GM12865 (cell line): Measurements from ENCODE around the gene PAPPA2.

Experiments
- DNase-seq: peaks from one replicate; pipeline ENCODE4 v3.0.0; 2010; ENCODE audit warnings: low read depth
- H3K4me3 ChIP-seq: 2 replicates; pipeline ENCODE4 v1.5.1; 2011; ENCODE audit warnings: mild to moderate bottlenecking, low read depth, low read length, control low read depth
- TF ChIP-seq, protein P1 (sequence below): IDR thresholded peaks from 2 replicates; pipeline ENCODE4 v1.5.1; 2011; ENCODE audit warnings: low read length, control low read depth, low read depth, inconsistent platforms; ENCODE audit not compliant: insufficient read depth; ENCODE audit errors: missing control alignments

The PAPPA2 gene

DNA sequence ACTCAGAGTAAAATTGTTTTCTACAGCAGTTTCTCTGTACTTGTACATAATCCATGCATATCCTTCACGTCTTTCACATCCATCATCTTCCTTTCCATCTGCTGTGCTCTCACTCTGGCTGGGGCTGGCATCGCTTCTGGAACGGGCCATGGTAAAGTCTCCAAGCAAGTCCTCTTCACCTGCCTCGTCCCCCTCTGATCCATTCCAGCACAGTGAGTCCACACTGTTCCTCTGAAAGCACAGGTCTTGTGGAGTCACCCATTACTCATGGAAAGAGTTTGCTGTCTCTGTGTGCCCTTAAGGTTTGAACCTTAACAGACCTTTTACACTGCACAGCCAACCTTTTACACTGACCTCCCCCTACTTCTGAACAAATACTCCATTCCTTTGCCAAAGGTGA lies 387.9 kb downstream of the PAPPA2 start:
- DNase-seq = no peak
- TF ChIP-seq, protein P1, sequence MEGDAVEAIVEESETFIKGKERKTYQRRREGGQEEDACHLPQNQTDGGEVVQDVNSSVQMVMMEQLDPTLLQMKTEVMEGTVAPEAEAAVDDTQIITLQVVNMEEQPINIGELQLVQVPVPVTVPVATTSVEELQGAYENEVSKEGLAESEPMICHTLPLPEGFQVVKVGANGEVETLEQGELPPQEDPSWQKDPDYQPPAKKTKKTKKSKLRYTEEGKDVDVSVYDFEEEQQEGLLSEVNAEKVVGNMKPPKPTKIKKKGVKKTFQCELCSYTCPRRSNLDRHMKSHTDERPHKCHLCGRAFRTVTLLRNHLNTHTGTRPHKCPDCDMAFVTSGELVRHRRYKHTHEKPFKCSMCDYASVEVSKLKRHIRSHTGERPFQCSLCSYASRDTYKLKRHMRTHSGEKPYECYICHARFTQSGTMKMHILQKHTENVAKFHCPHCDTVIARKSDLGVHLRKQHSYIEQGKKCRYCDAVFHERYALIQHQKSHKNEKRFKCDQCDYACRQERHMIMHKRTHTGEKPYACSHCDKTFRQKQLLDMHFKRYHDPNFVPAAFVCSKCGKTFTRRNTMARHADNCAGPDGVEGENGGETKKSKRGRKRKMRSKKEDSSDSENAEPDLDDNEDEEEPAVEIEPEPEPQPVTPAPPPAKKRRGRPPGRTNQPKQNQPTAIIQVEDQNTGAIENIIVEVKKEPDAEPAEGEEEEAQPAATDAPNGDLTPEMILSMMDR = no peak
- H3K4me3 ChIP-seq = no peak overlapping the region

DNA sequence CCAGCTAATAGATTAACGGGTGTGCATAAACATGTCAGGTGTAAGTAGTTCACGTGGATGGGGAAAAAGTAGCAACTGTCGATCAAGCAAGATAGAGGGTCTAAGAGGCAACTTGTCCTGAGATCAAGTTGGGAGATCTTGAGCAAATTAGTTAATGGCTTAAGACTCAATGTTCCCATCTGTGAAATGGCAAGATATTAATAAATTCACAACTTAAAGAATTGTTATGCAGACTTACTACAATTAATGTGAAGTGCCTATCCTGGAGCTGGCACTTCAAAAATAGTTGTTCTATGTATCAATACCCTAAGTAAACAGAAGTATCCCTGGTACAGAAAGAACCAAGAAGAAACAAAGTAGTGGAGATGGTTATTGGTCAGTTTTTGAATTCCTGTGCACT lies 389.1 kb downstream of the PAPPA2 start:
- H3K4me3 ChIP-seq = no peak overlapping the region
- no peak for DNase-seq
- TF ChIP-seq, protein P1 = no peak

DNA sequence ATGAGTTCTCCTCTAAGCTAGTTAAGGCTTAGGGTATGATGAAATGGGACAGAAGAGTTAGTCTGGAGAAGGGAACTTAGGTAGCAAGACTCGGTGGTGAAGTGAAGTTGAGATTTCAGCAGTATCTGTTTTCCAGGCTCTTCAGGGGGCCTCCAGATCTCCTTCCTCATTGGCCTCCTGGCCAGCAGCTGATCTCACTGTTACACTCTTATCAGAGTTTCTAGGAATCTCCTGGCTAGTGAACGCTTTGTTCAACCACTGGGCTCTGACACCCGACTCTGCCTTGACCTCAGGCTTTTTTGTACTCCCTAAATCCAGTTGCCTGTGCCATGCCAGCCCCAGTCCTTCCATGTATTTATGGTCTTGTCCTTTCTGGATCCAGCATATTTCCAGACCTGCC lies 390.5 kb downstream of the PAPPA2 start:
- TF ChIP-seq, protein P1 = no peak
- no peak for DNase-seq
- no peak overlapping the region for H3K4me3 ChIP-seq

DNA sequence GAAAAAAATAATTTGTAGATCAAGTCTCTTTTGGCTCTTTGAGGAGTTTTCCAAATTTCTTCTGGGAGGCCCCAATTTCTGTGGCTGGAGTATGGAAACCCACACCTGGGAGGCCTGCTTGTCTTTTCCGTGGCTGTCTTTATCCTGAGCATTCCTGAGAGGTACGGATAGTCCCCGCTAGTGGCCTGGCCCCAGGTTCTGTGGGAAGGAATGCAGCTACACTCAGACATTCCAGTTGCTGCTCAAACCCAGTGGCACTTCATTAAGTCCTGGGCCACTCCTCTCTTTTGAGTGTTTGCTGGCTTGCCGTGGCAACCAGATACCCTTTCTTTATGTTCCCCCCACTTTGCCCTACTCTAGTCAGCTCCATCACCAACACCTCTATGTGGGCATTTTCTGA lies 391.1 kb downstream of the PAPPA2 start:
- DNase-seq = no peak
- no peak overlapping the region for H3K4me3 ChIP-seq
- TF ChIP-seq, protein P1 = no peak

DNA sequence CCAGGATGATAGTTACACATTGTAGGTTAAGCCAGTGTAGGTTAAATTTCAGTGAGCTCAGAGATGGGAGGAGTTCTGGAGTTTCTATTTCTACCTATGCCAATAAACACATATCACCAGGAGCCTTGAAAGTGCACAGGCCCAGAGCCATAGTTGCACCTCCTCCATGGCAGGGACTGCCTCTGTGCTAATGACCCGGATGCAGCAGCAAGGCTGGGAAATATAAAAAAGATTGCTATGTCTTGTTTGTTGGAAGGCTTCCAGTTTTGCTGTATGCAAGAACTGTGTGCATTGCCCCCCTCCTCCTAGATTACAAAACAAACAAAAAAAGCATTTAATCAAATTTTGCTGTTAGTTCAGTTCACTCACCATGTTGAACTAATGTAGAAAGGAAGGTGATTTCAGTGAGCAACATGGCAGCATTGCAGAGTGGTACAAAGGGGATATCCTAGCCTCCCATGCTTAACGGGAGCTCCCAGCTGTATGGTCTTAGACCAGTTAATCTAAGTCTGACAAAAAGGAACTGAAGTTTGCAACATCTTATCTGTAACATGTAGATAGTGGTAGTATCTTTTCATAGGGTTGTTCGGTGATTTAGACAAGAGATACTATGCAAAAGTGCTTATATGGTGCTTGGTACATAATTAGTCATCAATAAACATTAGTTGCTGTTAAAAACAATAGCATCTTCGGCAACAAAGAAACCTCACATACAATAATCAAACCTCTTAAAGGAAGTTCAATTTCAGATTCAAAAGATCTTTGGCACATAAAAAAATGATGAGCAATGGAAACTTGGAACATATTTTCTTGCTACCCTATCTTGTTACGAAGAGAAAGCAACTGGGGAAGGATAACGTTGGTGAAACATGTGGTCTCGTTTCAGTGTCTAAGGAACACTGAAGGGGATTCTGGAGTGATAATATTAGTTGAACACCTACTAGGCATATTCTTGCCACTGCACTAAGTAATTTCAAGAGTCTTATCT lies 392.1 kb downstream of the PAPPA2 start:
- TF ChIP-seq, protein P1 = no peak
- DNase-seq = no peak
- no peak overlapping the region for H3K4me3 ChIP-seq

DNA sequence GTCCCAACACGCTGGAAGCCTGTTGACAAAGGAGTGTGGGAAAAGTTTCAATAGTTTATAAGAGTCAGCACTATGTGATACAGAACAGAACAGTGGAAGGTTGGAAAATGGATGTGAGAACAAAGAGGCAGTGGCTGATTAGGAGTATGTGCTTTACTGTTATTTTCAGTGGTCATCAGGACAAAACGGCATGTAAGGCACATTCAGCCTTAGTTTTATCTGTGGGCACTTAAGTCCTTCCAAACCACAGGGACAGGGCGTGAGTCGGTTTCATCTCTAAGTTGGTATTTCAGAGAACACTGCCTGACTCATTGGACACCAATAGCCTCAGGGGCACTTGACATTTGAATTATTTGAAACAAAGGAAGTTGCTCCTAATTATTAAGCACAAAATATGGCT lies 394.7 kb downstream of the PAPPA2 start:
- DNase-seq = no peak
- TF ChIP-seq, protein P1 = no peak

More for the DNA sequence above, 394.7 kb downstream of the PAPPA2 start:
- no peak overlapping the region for H3K4me3 ChIP-seq
